HL-60/S4 treated with retinoic acid at 250 ng/mL for 4 days and 3 days (cell line): Measurements from ENCODE around the gene UGCG.
"Not testable (repeated sequence)": the region's sequence is repeated elsewhere in the genome, so short reads cannot be mapped to it uniquely, and the experiment has no call there.

Experiments
- in situ Hi-C: fragments of 300-500 bp; cut with MboI; formaldehyde crosslinking; loops from 2 replicates; pipeline ENCODE4 v1.7.0; 2022; ENCODE audit warnings: low sequenced_read_pairs

UGCG gene

DNA sequence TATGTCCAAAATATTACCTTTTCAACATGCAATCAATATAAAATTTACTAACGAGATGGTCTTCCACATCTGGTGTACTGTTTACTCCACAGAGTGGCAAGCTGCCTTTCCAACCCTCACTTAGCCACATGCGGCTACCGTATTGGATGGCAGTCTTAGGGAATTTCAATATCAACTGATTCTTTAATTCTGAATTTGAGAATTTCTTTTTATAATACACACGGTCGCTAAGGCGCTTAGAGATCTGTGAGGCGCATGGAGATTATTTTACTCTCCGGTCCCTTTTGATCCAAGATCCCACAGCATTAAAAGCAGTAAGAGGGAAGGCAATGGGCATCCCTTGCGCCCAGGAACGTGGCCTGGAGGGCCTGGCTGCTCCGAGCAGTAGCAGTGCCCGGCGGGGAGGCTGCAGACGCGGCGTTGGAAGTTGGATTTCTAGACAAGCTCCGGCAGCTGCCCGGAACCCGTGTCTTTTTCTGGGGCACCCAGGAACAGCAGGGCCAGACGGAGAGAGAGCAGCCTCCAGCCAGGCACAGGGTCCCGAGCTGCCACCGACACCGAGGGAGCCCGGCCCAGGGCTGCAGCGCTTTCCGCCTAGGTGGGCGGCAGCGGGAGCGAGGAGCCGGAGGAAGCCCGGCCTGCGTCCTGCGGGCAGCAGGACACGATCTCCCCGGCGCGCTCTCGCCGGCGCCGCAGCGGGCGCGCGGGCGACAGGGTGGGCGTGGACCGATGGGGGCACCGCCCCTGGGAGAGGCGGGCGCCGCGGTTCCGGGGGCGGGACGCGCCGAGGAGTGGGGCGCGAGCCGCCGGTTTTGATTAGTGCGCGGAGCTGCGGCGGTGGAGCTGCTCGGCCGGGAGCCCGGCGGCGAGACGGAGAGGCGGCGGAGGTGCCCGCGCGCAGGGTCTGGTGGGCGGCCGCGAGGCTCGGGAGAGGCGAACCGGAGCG is at the start of gene UGCG:
Gene UGCG, plus strand, starts transcription at position 819 of the 946 bp plus-strand sequence. CDS start 402 bp downstream, outside the sequence.
- in situ Hi-C loops, result no loop called here

DNA sequence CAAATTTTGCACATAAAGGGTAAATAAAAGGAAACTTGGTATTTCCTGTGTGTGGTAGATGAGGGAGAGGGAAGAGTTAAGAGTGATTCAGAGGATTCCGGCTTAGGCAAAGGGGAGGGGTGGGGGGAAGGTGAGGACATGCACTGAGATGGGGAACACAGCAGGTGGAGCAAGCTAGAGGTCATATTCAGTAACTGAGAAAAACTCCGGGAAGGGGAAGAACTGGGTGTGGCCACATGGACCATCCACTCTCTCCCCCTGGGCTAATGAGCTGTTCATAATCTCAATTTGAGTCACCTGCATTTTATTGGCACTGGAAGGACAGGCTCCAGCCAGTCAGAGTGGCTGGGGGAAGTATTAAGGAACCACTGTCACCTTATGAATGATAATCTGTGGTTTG is 45.1 kb upstream of the UGCG start:
- in situ Hi-C loops, result no loop called here

DNA sequence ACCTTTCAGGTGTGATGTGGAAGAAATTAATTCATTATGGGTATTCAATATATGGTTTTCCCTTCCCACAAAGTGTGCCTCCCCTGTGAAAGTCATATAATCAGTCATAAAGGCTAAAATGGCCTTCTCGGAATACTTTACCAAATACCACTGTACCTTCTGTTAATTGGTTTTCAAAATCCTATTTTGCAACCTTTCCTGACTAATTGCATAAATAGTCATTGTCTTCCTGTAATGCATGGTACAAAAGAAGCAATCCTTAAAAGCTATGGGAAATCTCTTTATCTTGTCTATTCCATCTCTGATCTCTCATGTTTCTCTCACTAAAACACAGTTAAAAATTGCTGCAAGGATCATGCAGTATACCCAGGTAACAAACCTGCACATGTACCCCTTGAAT is 44.3 kb upstream of the UGCG start:
- in situ Hi-C loops, result no loop called here

DNA sequence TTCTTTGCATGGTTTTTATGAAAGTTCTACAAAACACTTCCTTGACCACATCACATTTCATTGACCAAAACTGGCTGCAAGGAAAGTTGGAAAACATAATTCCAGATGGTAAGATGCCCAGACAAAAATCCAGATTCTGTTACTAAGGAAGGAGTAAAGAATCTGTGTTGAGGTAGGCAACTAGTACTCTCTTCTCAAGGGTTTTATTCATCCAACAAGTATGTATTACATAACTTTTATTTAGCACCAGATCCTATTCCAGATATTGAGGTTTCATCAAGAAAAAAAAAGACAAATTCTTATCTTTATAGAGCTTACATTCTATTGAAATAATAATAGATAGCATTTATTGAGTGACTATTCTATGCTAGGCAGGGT is 43.2 kb upstream of the UGCG start:
- in situ Hi-C loops, result no loop called here

DNA sequence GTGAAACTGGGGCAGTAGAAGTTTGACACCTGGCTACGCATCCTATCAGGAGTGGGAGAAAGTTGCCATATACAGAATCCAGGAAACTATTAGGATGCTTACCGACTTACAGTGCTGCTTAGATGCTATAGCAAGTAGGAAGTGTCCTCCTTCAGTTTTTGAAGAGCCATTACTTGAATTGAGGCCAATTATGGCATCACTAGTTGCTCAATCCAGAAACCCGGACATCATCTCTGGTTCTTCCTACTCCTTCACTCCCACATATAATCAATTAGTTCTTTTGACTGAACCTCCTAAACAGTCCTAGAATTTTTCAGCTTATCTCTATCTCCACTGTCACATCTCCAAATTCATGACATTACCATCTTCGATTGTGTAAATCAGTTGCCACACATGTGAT is 41.8 kb upstream of the UGCG start:
- in situ Hi-C loops, result no loop called here

DNA sequence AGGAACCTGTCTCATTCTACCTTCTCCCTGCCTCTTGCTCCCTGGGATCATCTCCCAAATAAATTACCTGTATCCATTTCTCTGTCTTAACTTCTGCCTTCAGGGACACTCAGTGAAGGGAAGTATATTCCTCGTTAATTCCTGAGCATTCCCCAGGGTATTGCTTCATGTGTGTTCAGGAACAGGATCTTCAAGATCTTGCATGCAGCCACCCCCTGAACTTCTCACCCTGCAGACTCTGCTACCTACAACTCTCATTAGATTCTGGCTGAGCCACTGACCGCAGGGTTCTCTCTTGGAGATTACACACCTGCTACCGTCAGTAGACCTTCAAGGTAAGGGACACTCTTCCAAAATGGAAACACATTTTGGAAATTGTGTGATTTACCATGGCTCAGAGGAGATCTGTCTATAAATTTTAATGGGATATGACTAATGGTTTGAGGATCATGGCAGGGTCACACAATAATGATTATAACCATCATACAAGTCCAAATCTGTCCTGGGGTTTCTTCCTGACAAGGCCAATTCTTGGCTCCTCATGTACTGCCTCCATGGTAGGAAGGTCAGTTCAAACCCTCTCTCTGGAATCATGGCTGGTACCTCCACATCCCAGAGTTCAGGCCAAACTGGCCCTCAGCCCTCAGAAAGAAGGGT is 38.9 kb upstream of the UGCG start:
- in situ Hi-C loops, result no loop called here

DNA sequence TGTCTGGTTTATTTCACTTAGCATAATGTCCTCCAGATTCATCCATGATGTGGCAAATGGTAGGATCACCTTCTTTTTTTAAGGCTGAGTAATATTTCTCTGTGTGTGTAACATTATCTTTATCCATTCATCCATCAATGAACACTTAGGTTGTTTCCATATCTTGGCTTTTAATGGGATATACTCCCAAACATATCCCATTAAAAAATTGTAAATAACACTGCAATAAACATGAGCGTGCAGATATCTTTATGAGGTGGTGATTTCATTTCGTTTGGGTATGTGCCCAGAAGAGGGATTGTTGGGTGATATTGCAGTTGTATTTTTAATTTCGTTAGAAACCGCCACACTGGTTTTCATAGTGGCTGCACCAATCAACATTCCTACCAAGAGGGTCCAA is 36.2 kb upstream of the UGCG start:
- in situ Hi-C loops, result no loop called here

DNA sequence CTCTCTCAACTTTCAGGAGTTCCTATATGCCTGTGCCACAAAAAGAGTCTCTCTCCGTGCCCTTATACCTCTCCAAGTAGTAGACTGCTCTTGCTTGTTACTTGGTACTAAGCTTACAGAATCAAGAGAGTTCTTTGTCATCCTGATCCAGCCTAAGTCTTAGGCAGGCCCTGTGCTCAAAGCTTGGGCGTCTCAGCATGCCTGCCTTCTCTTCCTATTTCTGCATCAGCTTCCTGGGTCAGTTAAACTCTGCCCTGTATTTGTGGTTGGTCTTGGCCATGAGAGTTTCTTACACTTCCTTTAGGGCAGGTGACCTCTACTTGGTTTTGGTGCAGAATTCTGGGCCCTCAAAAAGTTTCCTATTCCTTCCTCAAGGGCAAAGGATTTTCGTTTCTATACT is 33.0 kb upstream of the UGCG start:
- in situ Hi-C loops, result no loop called here

DNA sequence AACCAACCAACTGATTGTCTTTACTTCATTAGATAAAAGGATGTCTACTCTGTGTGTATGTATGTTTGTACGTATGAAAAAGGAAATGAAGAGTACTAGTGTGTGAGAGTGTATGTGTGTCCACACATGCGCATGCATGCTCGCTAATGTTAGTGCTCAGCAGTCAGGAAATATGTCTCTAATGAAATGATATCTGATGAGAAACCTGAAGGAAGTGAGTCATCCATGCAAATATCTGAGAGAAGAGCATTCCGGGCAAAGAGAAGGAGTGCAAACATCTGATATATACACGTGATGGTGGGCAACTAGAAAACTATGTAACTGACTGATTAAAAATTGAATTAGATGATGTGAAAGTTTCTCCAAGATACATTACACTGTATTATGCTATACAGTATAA is 29.6 kb upstream of the UGCG start:
- in situ Hi-C loops, result no loop called here

DNA sequence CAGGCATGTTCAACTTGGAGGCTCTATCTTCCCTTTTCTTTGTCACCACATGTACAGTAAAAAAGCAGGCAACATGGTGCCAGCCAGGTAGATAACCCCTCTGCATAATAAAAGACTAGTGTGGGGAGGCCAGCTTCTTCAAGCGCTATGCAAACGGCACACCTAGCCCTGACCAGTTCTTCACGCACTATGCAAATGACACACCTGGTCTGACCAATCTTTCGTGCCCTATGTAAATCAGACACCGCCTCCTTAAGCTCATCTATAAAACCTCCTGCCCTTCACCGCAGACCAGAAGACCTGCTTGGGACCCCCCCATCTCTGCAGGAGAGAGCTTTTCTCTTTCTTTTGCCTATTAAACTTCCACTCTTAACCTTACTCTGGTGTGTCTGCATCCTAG is 28.1 kb upstream of the UGCG start:
- in situ Hi-C loops, result no loop called here

DNA sequence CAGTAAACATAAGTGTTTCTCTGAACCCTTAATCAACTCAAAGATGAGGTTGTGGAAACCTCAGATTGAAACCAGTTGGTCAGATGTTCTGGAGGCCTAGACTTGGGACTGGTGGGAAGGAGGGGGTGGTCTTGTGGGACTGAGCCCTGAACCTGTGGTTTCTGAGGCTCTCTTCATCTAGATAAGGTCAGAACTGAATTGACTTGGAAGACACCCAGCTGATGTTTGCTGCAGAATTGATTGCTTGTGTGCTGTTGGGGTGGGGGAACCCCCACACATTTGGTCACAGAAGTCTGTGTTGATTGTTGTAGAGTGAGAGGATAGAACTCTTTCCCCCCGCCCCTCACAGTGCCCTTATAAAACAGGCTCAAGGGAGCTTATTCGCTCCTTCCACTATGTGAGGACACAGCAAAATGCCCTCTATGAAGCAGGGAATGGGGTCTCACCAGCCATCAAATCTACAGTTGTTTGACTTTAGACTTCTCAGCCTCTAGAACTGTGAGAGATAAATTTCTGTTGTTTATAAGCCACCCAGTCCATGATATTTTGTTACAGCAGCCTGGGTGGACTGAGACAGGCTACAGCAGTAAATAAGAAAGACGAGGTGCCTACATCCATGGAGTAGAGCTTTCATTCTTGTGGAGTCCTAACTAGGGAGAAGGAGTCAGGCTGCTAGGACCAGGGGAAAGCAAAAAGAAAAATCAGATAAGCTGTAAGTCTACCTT is 25.7 kb upstream of the UGCG start:
- in situ Hi-C loops, result no loop called here

DNA sequence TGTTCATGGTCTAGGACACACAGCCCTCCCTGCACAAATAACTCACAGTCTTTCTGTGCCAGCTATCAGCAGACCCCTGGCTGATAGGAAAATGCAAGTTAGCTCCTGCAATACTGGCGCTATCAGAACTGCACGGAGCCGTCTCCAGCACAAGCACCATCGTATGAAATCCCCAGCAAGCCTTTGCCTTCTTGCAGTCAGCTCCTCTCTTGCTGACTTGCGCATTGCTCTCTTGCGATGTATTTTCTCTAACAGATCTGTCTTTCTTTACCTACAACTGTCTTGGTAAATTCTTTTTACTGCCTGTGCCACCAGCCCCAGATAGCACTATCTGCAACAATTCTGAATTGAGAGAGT is 25.1 kb upstream of the UGCG start:
- in situ Hi-C loops, result no loop called here

DNA sequence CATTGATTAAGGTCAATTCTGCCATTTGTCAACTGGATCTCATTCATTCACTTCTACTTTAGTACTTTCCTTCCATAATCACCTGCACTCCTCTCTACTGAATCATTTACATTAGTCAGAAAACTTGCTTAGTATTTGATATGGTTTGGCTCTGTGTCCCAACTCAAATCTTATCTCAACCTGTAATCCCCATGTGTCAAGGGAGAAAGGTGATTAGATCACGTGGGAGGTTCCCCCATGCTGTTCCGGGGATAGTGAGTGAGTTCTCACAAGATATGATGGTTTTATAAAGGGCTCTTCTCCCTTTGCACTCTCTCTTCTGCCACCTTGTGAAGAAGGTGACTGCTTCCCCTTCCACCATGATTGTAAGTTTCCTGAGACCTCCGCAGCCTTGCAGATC is 23.7 kb upstream of the UGCG start:
- in situ Hi-C loops, result no loop called here

DNA sequence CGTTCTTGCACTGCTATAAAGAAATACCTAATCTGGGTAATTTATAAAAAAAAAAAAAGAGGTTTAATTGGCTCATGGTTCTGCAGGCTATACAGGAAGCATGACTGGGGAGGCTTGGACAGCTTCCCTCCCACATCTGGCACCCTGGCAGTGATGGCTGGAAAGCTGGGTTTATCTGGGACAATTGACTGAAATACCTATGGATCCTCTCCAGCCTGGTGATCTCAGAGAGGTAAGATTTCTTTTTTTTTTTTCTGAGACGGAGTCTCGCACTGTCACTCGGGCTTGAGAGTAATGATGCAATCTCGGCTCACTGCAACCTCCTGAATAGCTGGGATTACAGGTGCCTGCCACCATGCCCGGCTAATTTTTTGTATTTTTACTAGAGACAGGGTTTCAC is 22.7 kb upstream of the UGCG start:
- in situ Hi-C loops, result no loop called here

DNA sequence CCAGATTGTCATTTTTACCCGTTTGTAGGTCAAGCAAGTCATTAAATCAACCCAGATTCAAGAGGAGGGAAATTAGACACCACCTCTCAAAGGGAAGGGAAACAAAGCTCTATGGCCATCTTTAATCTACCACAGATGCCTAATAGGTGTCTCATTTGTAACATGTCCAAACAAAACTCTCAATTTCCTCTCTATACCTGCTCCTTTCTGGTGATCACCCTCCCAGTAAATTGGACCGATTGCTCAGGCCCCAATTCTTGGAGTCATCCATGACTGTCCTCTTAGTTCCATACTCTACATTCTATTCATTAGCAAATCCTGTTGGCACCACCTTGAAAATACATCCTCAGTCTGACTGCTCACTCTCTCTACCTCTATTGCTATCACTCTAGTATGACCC is 22.1 kb upstream of the UGCG start:
- in situ Hi-C loops, result no loop called here

DNA sequence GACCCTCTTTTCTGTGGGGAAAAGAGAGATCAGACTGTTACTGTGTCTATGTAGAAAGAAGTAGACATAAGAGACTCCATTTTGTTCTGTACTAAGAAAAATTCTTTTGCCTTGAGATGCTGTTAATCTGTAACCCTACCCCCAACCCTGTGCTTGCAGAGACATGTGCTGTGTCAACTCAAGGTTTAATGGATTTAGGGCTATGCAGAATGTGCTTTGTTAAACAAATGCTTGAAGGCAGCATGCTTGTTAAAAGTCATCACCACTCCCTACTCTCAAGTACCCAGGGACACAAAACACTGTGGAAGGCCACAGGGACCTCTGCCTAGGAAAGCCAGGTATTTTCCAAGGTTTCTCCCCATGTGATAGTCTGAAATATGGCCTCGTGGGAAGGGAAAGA is 21.3 kb upstream of the UGCG start:
- in situ Hi-C loops, result not testable (repeated sequence)

DNA sequence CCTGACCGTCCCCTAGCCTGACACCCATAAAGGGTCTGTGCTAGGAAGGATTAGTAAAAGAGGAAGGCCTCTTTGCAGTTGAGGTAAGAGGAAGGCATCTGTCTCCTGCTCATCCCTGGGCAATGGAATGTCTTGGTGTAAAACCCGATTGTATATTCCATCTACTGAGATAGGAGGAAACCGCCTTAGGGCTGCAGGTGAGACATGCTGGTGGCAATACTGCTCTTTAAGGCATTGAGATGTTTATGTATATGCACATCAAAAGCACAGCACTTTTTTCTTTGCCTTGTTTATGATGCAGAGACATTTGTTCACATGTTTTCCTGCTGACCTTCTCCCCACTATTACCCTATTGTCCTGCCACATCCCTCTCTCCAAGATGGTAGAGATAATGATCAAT is 20.9 kb upstream of the UGCG start:
- in situ Hi-C loops, result not testable (repeated sequence)

DNA sequence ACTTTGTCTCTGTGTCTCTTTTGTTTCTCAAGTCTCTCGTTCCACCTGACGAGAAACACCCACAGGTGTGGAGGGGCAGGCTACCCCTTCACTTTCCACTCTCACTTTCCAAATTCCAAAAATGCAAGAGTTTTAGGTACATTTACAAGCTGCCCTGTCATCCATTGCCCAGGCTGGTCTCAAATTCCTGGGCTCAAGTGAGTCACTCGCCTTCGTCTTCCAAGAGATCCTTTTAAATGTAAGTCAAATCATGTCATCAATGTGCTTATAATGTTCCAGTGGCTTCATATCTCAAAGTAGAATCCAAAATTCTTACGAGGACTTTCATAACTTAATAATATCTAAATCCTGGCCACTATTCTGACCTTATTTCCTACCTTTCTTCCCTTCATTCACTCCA is 20.4 kb upstream of the UGCG start:
- in situ Hi-C loops, result no loop called here

DNA sequence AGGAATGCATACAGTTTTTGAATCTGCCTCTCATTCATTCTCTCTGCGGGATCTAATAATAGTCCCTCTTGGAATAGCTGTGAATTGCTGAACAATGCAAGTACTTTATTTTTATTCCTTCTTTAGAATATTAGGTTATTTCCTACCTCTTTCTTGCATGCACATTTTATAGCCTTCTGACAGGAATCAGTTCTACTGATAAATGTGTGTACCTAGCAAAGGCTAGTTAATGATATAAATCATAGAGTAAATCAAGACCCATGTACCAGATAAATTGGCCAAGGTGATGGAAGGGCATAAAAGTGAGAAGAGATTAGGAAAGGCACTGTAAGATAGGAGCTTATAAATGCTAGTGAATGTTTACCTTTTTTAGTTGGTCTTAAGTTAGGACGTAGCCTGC is 19.2 kb upstream of the UGCG start:
- in situ Hi-C loops, result no loop called here

DNA sequence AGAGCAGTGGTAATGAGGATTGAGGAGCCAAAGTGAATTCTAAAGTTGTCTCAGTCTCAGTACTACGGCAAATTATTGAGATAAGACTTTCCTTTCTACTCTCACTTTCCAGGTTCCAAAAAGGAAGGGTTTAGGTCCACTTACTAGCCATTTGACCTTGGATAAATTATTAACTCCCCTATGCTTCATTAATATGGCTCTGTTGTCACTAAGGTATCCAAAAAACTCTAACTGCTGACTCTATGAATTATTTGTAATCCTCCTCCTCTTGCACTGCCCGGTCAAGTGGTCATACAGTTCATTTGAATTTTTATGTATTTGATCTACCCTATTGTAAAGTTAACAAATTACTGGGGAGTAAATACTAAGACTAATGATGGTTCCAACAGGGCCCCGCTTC is 17.7 kb upstream of the UGCG start:
- in situ Hi-C loops, result no loop called here

DNA sequence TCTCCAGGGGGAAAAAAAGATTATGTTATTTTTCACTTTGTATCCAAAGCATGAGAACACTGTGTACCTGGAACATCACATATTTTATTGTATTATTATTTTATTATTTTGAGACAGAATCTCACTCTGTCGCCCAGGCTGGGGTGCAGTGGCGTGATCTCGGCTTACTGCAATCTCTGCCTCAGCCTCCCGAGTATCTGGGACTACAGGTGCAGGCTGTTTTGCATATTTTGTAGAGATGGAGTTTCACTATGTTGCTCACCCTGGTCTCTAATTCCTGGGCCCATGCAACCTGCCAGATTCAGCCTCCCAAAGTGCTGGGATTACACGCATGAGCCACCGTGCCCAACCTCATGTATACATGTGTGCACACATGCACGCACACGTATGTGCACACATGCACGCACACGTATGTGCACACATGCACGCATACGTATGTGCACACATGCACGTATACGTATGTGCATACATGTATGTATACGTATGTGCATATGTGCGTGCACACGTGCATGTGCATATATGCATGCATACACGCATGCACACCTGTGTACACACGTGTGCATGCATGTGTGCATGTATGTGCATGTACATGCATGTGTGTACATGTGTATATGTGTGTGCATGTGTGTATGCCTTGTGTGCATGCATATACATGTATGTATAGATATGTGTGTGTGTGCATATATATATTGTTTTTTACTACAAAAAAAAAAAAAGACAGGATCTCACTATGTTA is 9.5 kb upstream of the UGCG start:
- in situ Hi-C loops, result no loop called here
